ENCODE results near the gene ZC3HAV1L.

The ZC3HAV1L gene

DNA sequence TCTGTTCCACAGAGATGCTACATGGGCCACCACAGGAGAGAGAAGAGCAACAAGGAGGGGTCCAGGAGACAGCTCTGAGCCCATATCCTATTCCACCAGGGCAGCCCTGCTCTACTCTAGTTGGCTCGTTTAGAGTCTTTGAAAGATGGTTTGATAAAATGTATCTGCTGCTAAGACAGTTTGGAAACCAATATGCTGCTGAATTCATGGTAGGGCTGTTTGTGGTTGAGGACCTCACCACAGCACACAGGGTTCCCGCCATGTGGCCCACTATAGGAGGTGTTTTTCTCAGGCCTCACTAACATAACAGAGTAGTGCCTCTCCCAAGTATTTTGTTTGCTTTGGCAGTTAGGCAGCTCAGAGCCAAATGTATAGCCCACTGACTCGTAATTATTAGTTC, 35.8 kb upstream of the ZC3HAV1L start:
- peaks cover 9 to 19% of the 10 kb centered on the region in 2 experiments for H3K4me1 ChIP-seq (ENCODE audit: control insufficient read depth in 1 of 2, insufficient read depth in 1 of 2, low read depth in 1 of 2, low read length in 1 of 2)
- peak overlapping the region; percentile 2 for H3K27ac ChIP-seq
- no peaks in the 10 kb centered on the region for H3K9me3 ChIP-seq
- H3K27me3 ChIP-seq: no peaks in the 10 kb centered on the region
- TF ChIP-seq, protein P1, sequence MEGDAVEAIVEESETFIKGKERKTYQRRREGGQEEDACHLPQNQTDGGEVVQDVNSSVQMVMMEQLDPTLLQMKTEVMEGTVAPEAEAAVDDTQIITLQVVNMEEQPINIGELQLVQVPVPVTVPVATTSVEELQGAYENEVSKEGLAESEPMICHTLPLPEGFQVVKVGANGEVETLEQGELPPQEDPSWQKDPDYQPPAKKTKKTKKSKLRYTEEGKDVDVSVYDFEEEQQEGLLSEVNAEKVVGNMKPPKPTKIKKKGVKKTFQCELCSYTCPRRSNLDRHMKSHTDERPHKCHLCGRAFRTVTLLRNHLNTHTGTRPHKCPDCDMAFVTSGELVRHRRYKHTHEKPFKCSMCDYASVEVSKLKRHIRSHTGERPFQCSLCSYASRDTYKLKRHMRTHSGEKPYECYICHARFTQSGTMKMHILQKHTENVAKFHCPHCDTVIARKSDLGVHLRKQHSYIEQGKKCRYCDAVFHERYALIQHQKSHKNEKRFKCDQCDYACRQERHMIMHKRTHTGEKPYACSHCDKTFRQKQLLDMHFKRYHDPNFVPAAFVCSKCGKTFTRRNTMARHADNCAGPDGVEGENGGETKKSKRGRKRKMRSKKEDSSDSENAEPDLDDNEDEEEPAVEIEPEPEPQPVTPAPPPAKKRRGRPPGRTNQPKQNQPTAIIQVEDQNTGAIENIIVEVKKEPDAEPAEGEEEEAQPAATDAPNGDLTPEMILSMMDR (IDR thresholded peaks at IDR 0.05): no peak
- no peak overlapping the region for H3K4me3 ChIP-seq (ENCODE audit: low read depth in 1 of 2, low read length in 1 of 2)
- H3K36me3 ChIP-seq: peaks cover 98% of the 10 kb centered on the region

DNA sequence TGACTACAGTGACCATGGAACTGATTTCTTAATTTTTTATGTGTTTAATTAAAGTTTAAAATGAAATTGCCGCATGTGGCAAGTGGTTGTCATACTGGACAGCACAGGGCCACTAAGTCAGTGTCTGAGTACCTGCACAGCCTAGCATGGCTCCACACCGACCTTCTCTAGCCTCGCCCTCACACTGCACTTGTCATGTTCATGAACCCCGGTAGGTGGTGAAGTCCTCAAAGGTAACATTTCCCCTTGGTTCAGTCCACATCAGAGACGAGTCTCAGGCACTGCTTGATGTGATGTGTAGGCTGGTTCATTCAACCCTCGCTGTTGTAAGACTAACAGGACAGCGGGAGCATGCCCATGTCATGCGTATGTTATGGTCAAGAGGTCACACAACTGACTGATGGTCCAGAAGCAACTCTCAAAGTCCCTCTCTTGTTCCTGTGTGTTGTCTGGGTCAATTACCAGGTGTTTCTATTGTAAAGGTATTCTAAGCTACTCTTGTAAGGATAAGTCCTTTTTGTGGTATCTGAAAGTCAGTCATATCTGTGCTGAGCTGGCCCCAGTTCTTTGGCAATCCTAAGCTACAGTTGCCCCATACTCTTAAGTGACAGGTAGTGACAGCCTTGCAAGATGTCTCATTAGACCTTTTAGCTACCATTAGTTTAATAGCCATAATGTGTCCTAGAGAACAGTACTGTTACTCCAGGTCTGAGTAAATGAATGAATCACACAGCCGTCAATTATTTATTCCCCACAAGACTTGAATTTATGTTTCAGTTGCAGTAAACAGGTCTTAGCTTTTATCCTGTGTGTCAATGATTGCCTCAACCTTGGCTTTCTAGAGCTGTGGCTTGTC, 32.9 kb upstream of the ZC3HAV1L start:
- peaks cover 98% of the 10 kb centered on the region for H3K36me3 ChIP-seq
- no peak overlapping the region for H3K27ac ChIP-seq
- no peaks in the 10 kb centered on the region for H3K9me3 ChIP-seq
- TF ChIP-seq, protein P1 (IDR thresholded peaks at IDR 0.05): no peak
- H3K4me3 ChIP-seq (ENCODE audit: low read depth in 1 of 2, low read length in 1 of 2): no peak overlapping the region
- peaks cover 9 to 14% of the 10 kb centered on the region in 2 experiments for H3K4me1 ChIP-seq (ENCODE audit: control insufficient read depth in 1 of 2, insufficient read depth in 1 of 2, low read depth in 1 of 2, low read length in 1 of 2)
- no peaks in the 10 kb centered on the region for H3K27me3 ChIP-seq

DNA sequence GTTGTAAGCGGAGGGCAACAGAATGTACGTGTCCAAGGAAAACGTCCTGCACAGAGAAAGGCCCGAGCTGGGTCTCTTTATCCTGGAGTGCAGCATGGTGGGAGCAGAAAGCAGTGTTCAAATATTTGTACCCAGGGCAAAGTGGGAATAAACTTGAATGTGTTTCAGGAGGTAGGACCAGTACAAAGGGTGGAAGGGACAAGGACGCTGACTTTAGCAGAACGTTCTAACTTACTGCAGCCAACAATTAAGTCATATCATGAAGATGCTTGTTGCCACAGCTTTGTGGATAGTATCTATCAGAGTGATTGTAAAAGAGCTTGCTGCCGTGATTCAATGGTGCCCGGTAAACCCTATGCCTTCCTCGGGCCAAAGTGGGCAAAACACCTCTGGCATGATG, 30.5 kb upstream of the ZC3HAV1L start:
- H3K4me3 ChIP-seq (ENCODE audit: low read depth in 1 of 2, low read length in 1 of 2): no peak overlapping the region
- TF ChIP-seq, protein P1 (IDR thresholded peaks at IDR 0.05): no peak
- no peaks in the 10 kb centered on the region for H3K9me3 ChIP-seq
- H3K27me3 ChIP-seq: no peaks in the 10 kb centered on the region
- H3K36me3 ChIP-seq: peaks cover 96% of the 10 kb centered on the region
- peaks cover 6 to 7% of the 10 kb centered on the region in 2 experiments for H3K4me1 ChIP-seq (ENCODE audit: control insufficient read depth in 1 of 2, insufficient read depth in 1 of 2, low read depth in 1 of 2, low read length in 1 of 2)
- no peak overlapping the region for H3K27ac ChIP-seq

DNA sequence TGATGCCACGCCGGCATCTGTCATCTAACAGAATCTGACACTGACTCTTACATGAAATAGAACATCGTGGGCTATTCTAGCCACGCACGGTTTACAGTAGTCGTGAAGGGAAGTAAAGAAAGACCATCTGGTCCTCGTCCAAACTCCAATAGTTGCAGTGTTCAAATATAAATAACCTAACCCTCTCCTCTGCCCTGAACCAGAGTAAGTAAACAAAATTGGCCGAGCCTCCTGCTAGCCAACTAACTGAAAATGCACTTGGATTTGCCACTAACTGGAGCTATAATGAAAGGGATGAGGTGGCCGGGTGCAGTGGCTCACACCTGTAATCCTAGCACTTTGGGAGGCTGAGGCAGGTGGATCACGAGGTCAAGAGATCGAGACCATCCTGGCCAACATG, 29.5 kb upstream of the ZC3HAV1L start:
- TF ChIP-seq, protein P1 (IDR thresholded peaks at IDR 0.05): no peak
- no peak overlapping the region for H3K4me3 ChIP-seq (ENCODE audit: low read depth in 1 of 2, low read length in 1 of 2)
- no peaks in the 10 kb centered on the region for H3K9me3 ChIP-seq
- peaks cover 6 to 7% of the 10 kb centered on the region in 2 experiments for H3K4me1 ChIP-seq (ENCODE audit: control insufficient read depth in 1 of 2, insufficient read depth in 1 of 2, low read depth in 1 of 2, low read length in 1 of 2)
- H3K27ac ChIP-seq: no peak overlapping the region
- H3K27me3 ChIP-seq: no peaks in the 10 kb centered on the region
- H3K36me3 ChIP-seq: peaks cover 98% of the 10 kb centered on the region

DNA sequence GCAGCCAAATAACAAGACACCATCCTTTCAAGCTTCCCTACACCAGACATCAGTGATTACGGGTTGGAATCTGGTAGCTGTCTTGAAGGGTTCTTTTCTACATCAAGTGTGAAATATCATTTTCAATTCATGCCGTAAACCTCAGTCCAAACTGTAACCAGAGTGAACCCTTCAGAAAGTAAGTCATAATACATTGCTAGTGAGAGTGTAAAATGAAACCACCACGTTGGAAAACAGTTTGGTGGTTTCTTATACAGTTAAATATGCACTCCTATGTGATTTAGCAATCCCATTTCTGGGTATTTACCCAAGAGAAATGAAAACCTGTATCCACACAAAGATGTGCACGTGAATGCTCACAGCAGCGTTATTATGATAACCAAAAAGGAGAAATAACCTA, 25.6 kb upstream of the ZC3HAV1L start:
- Histone ChIP-seq H3K9me3 (no peaks in the 10 kb centered on the region), H3K27ac (peak overlapping the region; percentile 2), H3K27me3 (no peaks in the 10 kb centered on the region), H3K4me3 (ENCODE audit: low read depth in 1 of 2, low read length in 1 of 2) (no peak overlapping the region), H3K4me1 (ENCODE audit: control insufficient read depth in 1 of 2, insufficient read depth in 1 of 2, low read depth in 1 of 2, low read length in 1 of 2) (no peaks in the 10 kb centered on the region), H3K36me3 (peaks cover 95% of the 10 kb centered on the region)
- TF ChIP-seq, protein P1 (IDR thresholded peaks at IDR 0.05): no peak
